HEK293T (cell line): ENCODE data around the gene SYT13.

ENCODE experiments used
- ARNT ChIP-seq: fragments of 450-650 bp; IDR thresholded peaks from 2 replicates; pipeline ENCODE4 v1.6.1; 2017; ENCODE audit warnings: mild to moderate bottlenecking
- BHLHE40 ChIP-seq: fragments of 450-650 bp; IDR thresholded peaks from 2 replicates; pipeline ENCODE4 v1.6.1; 2016; ENCODE audit warnings: mild to moderate bottlenecking, moderate library complexity, borderline replicate concordance
- CTBP1 ChIP-seq: fragments of 450-650 bp; IDR thresholded peaks from 2 replicates; pipeline ENCODE4 v1.6.1; 2016; ENCODE audit warnings: borderline replicate concordance
- ELF4 ChIP-seq: fragments of 450-650 bp; IDR thresholded peaks from 2 replicates; pipeline ENCODE4 v1.6.1; 2017; ENCODE audit warnings: antibody characterized with exemption
- FOXA1 ChIP-seq: fragments of 450-650 bp; IDR thresholded peaks from 2 replicates; pipeline ENCODE4 v1.6.1; 2016; ENCODE audit warnings: mild to moderate bottlenecking
- FOXK2 ChIP-seq: fragments of 450-650 bp; IDR thresholded peaks from 2 replicates; pipeline ENCODE4 v1.6.1; 2016; ENCODE audit warnings: mild to moderate bottlenecking
- FOXM1 ChIP-seq: fragments of 450-650 bp; IDR thresholded peaks from 2 replicates; pipeline ENCODE4 v1.6.1; 2017; ENCODE audit warnings: mild to moderate bottlenecking, borderline replicate concordance
- HDGF ChIP-seq: fragments of 450-650 bp; IDR thresholded peaks from 2 replicates; pipeline ENCODE4 v1.6.1; 2017; ENCODE audit warnings: antibody characterized with exemption, borderline replicate concordance
- L3MBTL2 ChIP-seq: fragments of 450-650 bp; conservative IDR thresholded peaks from 2 replicates; pipeline ENCODE4 v1.6.1; 2016; ENCODE audit warnings: mild to moderate bottlenecking
- SP1 ChIP-seq: fragments of 450-650 bp; IDR thresholded peaks from 2 replicates; pipeline ENCODE4 v1.6.1; 2017
- SUZ12 ChIP-seq: fragments of 450-650 bp; IDR thresholded peaks from 2 replicates; pipeline ENCODE4 v1.6.1; 2016; ENCODE audit warnings: mild to moderate bottlenecking
- TARDBP ChIP-seq: fragments of 450-650 bp; IDR thresholded peaks from 2 replicates; pipeline ENCODE4 v1.6.1; 2016
- ZNF384 ChIP-seq: fragments of 450-650 bp; IDR thresholded peaks from 2 replicates; pipeline ENCODE4 v1.6.1; 2016

DNA sequence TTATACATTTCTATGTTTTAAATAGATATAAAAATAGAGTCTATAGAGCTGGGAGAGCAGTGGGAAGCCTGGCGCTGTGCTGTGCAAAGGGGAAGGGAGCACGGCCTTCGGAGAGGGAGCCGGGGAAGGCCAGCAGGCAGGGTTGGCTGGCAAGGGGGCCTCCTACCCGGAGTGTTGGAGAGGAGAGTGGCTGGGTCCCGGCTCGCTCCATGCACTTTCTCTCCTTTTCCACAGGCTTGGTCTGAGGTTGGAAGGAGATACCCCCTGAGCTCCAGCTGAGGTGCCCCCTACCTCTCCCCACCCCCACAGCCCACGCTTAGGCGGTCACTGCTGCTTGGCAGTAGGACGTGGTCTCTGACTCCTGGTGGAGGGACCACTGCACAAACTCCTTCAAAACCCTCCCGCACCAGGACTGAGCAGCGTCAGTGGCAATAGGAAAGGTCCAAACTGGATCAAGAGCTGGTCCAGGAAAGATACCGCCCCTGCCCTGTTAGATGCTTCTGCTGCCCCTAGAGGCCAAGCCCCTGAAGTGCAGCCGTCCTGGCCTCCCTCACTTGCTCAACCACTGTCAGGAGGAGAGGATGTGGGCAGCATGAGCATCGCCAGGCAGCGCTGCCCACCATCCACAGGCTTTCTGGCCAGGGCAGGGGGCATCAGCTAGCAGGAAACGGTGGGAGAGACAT, 52.9 kb downstream of the SYT13 start:
- TF ChIP-seq FOXM1: no peak
- no peak for TF ChIP-seq SP1
- TF ChIP-seq HDGF: no peak; the same call in 1 of the 2 replicates
- no peak for TF ChIP-seq ARNT
- no peak for TF ChIP-seq BHLHE40
- no peak for TF ChIP-seq TARDBP
- TF ChIP-seq FOXK2: no peak
- no peak for TF ChIP-seq ELF4
- no peak for TF ChIP-seq SUZ12
- TF ChIP-seq FOXA1: no peak
- TF ChIP-seq CTBP1: no peak
- TF ChIP-seq L3MBTL2: no peak
- no peak for TF ChIP-seq ZNF384
